Neuronal stem cell (in vitro differentiated cells): ENCODE results near the gene TECPR2.
A peak's percentile ranks its signal among the peaks of the same experiment; 100 is the strongest.

Experiments used
- DNase-seq: peaks from one replicate; pipeline ENCODE4 v3.0.0-alpha.2; 2013; ENCODE audit warnings: low spot score
- H2AFZ ChIP-seq: one replicate; pipeline ENCODE4 v1.6.1; 2013; ENCODE audit warnings: mild to moderate bottlenecking, low read length, inconsistent platforms
- H2AK5ac ChIP-seq: 2 replicates; pipeline ENCODE4 v1.6.1; 2013; ENCODE audit warnings: low read depth, mild to moderate bottlenecking, inconsistent platforms, low read length, moderate library complexity, mixed read lengths
- H2BK120ac ChIP-seq: 2 replicates; pipeline ENCODE4 v1.6.1; 2013; ENCODE audit warnings: low read depth, mild to moderate bottlenecking, inconsistent platforms, low read length, moderate library complexity, mixed read lengths
- H2BK12ac ChIP-seq: one replicate; pipeline ENCODE4 v1.6.1; 2013; ENCODE audit warnings: low read length, inconsistent platforms
- H2BK15ac ChIP-seq: 2 replicates; pipeline ENCODE4 v1.6.1; 2013; ENCODE audit warnings: mild to moderate bottlenecking, low read length, inconsistent platforms, mixed read lengths
- H2BK5ac ChIP-seq: one replicate; pipeline ENCODE4 v1.6.1; 2013; ENCODE audit warnings: inconsistent platforms, mild to moderate bottlenecking, low read length, moderate library complexity
- H3K14ac ChIP-seq: one replicate; pipeline ENCODE4 v1.6.1; 2013; ENCODE audit warnings: low read length, inconsistent platforms
- H3K18ac ChIP-seq: 2 replicates; pipeline ENCODE4 v1.6.1; 2013; ENCODE audit warnings: low read length, inconsistent platforms
- H3K23ac ChIP-seq: 2 replicates; pipeline ENCODE4 v1.6.1; 2013; ENCODE audit warnings: low read depth, mild to moderate bottlenecking, mixed read lengths, low read length, inconsistent platforms; ENCODE audit not compliant: poor library complexity
- H3K27ac ChIP-seq: replicated peaks from 3 replicates; pipeline ENCODE4 v1.5.1; 2013; ENCODE audit warnings: low read length, inconsistent platforms
- H3K27me3 ChIP-seq, 3 experiments: 2 replicates each; pipeline ENCODE4 v1.6.1; 2013; ENCODE audit warnings: low read length in 3 of 3, mild to moderate bottlenecking in 2 of 3, inconsistent platforms in 1 of 3, low read depth in 1 of 3, mixed read lengths in 1 of 3, moderate library complexity in 1 of 3; ENCODE audit not compliant: control insufficient read depth in 3 of 3, insufficient read depth in 3 of 3
- H3K36me3 ChIP-seq, 2 donors: replicated peaks in 1 of 2; 2 replicates each; pipeline ENCODE4 v1.6.1; 2013; ENCODE audit warnings: low read length in 2 of 2; ENCODE audit not compliant: control insufficient read depth in 2 of 2, insufficient read depth in 2 of 2
- H3K4ac ChIP-seq: 2 replicates; pipeline ENCODE4 v1.6.1; 2013; ENCODE audit warnings: inconsistent platforms, mild to moderate bottlenecking, low read length, moderate library complexity
- H3K4me1 ChIP-seq, 2 donors: 1 replicate in 1 of 2; 2 replicates in 1 of 2; pipeline ENCODE4 v1.6.1; 2013; ENCODE audit warnings: low read length in 2 of 2, low read depth in 1 of 2; ENCODE audit not compliant: control insufficient read depth in 2 of 2, insufficient read depth in 1 of 2
- H3K4me2 ChIP-seq: one replicate; pipeline ENCODE4 v1.6.1; 2013; ENCODE audit warnings: mild to moderate bottlenecking, low read length, inconsistent platforms; ENCODE audit not compliant: insufficient read depth, poor library complexity, severe bottlenecking
- H3K4me3 ChIP-seq, 2 donors: 2 replicates each; pipeline ENCODE4 v1.5.1; 2013; ENCODE audit warnings: low read length in 2 of 2, mild to moderate bottlenecking in 2 of 2, inconsistent platforms in 1 of 2, moderate library complexity in 1 of 2
- H3K79me1 ChIP-seq: one replicate; pipeline ENCODE4 v1.6.1; 2013; ENCODE audit warnings: low read depth, mild to moderate bottlenecking, inconsistent platforms, low read length, moderate library complexity
- H3K9ac ChIP-seq: one replicate; pipeline ENCODE4 v1.6.1; 2013; ENCODE audit warnings: mild to moderate bottlenecking, low read depth, low read length, inconsistent platforms; ENCODE audit not compliant: poor library complexity
- H3K9me3 ChIP-seq, 2 donors: replicated peaks in 1 of 2; 2 replicates each; pipeline versions ENCODE3 to v1.6.1; 2013; ENCODE audit warnings: low read length in 2 of 2, mild to moderate bottlenecking in 2 of 2, inconsistent platforms in 1 of 2, low read depth in 1 of 2, mixed read lengths in 1 of 2, moderate library complexity in 1 of 2; ENCODE audit not compliant: control insufficient read depth in 2 of 2, insufficient read depth in 1 of 2
- H4K8ac ChIP-seq: one replicate; pipeline ENCODE4 v1.6.1; 2013; ENCODE audit warnings: low read depth, mild to moderate bottlenecking, inconsistent platforms, low read length, moderate library complexity
- H4K91ac ChIP-seq: one replicate; pipeline ENCODE4 v1.6.1; 2013; ENCODE audit warnings: low read length, low read depth, mild to moderate bottlenecking, inconsistent platforms; ENCODE audit not compliant: poor library complexity
- WGBS, 2 donors: extraction: QIAGEN DNeasy Blood & Tissue Kit; methylation state at CpG; one replicate each; pipeline ENCODE4 v1.1.7; 2013; ENCODE audit warnings: missing lambda C conversion rate in 2 of 2, mixed read lengths in 1 of 2; ENCODE audit not compliant: insufficient read length in 2 of 2, insufficient replicate concordance in 1 of 2; ENCODE audit errors: extremely low coverage in 2 of 2; 5-methylcytosine and 5-hydroxymethylcytosine counted together

Gene TECPR2

DNA sequence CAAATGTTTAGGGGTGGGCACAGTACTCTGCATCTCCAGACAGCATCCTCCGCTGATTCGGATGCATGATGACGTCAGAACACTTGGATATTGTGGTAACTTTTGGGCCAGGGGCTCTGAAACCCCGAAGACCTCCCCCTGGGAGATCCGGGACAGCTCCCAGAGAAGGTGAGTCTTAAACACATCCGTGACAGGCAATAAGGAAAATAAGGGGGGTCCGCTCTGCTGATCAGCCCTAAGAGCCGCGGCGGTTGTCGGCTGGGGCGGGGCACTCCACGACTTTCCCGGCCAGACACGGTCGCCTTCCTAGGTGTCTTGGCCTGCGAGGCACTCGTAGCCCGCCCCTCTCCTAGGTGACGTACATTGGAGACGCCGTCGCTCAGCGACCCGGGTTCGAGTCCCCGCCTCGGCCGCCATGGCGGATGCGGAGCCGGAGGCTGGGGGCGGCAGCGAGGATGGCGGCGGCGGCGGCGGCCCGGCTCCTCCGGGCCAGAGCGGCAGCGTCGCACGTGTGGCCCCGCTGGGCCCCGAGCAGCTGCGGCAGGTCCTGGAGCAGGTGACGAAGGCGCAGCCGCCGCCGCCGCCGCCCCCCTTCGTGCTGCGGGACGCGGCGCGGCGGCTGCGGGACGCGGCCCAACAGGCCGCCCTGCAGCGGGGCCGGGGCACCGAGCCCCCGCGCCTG is 43.2 kb upstream of the TECPR2 start, which contains the start of gene ZNF839:
ZNF839 (plus strand) TSS at position 396 of the 682 bp plus-strand sequence; CDS start at position 416, 20 bp downstream.
- peak; percentile 80 for DNase-seq
- Histone ChIP-seq H2BK5ac (no peak within 1 kb of the TSS), H2BK120ac (no peak within 1 kb of the TSS), H3K4ac (no peak within 1 kb of the TSS), H2AFZ (peak within 1 kb of the TSS; percentile 89), H3K27ac (no peak within 1 kb of the TSS), H3K9me3 (no peaks in the 10 kb centered on the region), H3K14ac (no peak within 1 kb of the TSS), H3K4me1 (peaks cover 12 to 14% of the 10 kb centered on the region in 2 donors), H3K4me3 (peak within 1 kb of the TSS; percentile 78 to 90), H3K36me3 (peaks cover 2 to 17% of the 10 kb centered on the region in 2 donors), H4K8ac (peak within 1 kb of the TSS; percentile 89), H3K4me2 (peak within 1 kb of the TSS; percentile 72), H3K18ac (peak within 1 kb of the TSS; percentile 90), H2BK12ac (no peak within 1 kb of the TSS), H2BK15ac (no peak within 1 kb of the TSS), H2AK5ac (peak within 1 kb of the TSS; percentile 88), H3K79me1 (peaks cover 3% of the 10 kb centered on the region), H3K27me3 (peaks cover 0 to 1% (median 0%) of the 10 kb centered on the region in 3 experiments), H4K91ac (no peak within 1 kb of the TSS), H3K9ac (peak within 1 kb of the TSS; percentile 74), H3K23ac (no peak within 1 kb of the TSS)
- no CpG with 5 or more reads among the region's 71 CpGs for WGBS, 2 donors

DNA sequence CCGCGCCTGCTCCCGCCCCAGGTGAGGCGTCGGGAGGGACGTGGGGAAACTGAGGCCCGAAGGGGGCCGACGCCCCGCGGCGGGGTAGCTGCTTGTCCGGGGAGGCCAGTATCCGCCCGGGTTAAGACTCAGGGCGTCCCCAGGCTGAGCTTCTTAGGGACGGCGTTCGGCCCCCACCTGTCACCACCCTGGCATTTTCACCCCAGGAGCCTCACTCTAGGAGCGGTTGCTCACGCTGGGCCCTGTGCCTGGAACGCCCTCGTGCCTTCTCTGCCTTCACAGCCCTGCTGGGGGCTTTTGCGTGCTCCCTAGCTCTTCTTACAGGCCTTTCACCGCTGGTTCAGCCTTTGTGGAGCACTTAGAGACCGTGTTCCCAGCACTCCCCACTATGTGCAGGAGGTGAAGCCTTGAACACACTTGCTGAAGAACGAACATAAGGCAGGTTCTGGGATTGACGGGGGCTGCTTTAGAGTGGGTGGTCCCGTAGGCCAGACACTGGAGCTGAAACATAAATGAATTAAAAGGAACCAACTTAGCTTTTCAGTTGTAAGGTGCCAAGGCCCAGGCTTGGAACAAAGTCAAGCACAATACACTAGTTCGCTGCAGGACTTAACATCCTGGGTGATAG is 42.6 kb upstream of the TECPR2 start:
- H3K4me3 ChIP-seq, result peak overlapping the region; percentile 78 to 90
- peaks cover 2 to 17% of the 10 kb centered on the region in 2 donors for H3K36me3 ChIP-seq
- peaks cover 3% of the 10 kb centered on the region for H3K79me1 ChIP-seq
- H3K9ac ChIP-seq, result peak overlapping the region; percentile 74
- no peak overlapping the region for H4K91ac ChIP-seq
- no peak overlapping the region for H2AK5ac ChIP-seq
- WGBS, 2 donors, result no CpG with 5 or more reads among the region's 30 CpGs
- peaks cover 12 to 14% of the 10 kb centered on the region in 2 donors for H3K4me1 ChIP-seq
- peak overlapping the region; percentile 55 for H3K18ac ChIP-seq
- H3K14ac ChIP-seq, result no peak overlapping the region
- no peak overlapping the region for H4K8ac ChIP-seq
- no peak overlapping the region for H3K23ac ChIP-seq
- H2AFZ ChIP-seq, result peak overlapping the region; percentile 89
- no peak overlapping the region for H2BK15ac ChIP-seq
- H2BK120ac ChIP-seq, result no peak overlapping the region
- H2BK12ac ChIP-seq, result no peak overlapping the region
- H3K27me3 ChIP-seq, result no peaks in the 10 kb centered on the region
- DNase-seq, result no peak
- no peak overlapping the region for H2BK5ac ChIP-seq
- no peaks in the 10 kb centered on the region for H3K9me3 ChIP-seq
- H3K27ac ChIP-seq, result no peak overlapping the region
- no peak overlapping the region for H3K4ac ChIP-seq
- peak overlapping the region; percentile 62 for H3K4me2 ChIP-seq

DNA sequence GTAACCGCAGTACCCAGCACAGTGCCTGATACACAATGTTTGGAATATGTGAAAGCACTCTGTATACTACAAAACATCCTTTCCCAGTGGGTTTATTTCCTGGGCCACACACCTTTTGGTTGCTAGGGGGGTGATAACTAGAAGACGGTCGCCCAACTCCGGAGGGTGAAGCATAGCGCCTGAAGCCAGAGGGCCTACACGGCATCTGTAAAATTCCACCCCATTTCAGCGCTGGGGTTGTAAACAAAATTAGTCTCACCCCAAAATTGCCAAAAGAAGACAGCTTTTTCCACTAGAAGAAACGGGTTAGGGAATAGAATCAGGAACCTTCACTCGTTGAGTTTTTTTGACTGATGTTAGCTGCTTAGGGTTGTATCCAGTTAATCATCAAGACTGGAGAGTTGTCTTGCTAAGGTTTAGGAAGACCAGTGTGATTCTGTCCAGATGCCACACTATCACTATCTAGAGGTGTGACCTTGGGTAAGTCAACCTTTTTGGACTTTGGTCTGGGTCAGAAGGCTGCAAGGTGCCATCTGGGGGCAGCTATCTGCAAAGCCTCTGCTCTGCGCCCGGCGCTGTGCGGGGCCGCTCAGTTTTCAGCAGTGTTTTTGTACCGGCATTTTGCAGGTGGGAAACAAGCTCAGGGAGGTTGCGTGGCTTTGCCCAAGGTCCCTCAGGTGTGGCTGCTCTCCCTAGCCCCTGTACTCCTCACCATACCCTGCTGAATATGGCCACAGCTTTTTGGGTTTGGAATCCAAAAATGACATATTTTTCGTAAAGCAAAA is 41.9 kb upstream of the TECPR2 start:
- no peak overlapping the region for H3K23ac ChIP-seq
- H3K36me3 ChIP-seq, result peaks cover 2 to 23% of the 10 kb centered on the region in 2 donors
- no peak overlapping the region for H2BK15ac ChIP-seq
- H3K79me1 ChIP-seq, result peaks cover 3% of the 10 kb centered on the region
- H2BK120ac ChIP-seq, result no peak overlapping the region
- H2BK12ac ChIP-seq, result no peak overlapping the region
- H4K91ac ChIP-seq, result no peak overlapping the region
- no peaks in the 10 kb centered on the region for H3K27me3 ChIP-seq
- no peak overlapping the region for H2AFZ ChIP-seq
- no peak overlapping the region for H3K14ac ChIP-seq
- H4K8ac ChIP-seq, result no peak overlapping the region
- DNase-seq, result no peak
- H3K9me3 ChIP-seq, result no peaks in the 10 kb centered on the region
- peaks cover 12 to 14% of the 10 kb centered on the region in 2 donors for H3K4me1 ChIP-seq
- no CpG with 5 or more reads among the region's 17 CpGs for WGBS, 2 donors
- peak overlapping the region in 1 of 2 donors; percentile 78 for H3K4me3 ChIP-seq
- no peak overlapping the region for H3K27ac ChIP-seq
- no peak overlapping the region for H3K9ac ChIP-seq
- H2AK5ac ChIP-seq, result no peak overlapping the region
- H3K18ac ChIP-seq, result no peak overlapping the region
- H2BK5ac ChIP-seq, result no peak overlapping the region
- H3K4ac ChIP-seq, result no peak overlapping the region
- peak overlapping the region; percentile 62 for H3K4me2 ChIP-seq
